Smooth muscle cell of the brain vasculature (primary cell): ENCODE data around the gene TGM6.

Source experiments
- DNase-seq: peaks from one replicate; pipeline ENCODE4 v3.0.0-alpha.2; 2012; ENCODE audit warnings: low read depth, low spot score

TGM6 gene

GRCh38 chr20:2363587-2363986, 17.1 kb upstream of the TGM6 start:
- DNase-seq: no peak

GRCh38 chr20:2364044-2364443, 16.7 kb upstream of the TGM6 start:
- no peak for DNase-seq

- no peak for DNase-seq
Measured at GRCh38 chr20:2365091-2365490, 15.6 kb upstream of the TGM6 start.

DNA sequence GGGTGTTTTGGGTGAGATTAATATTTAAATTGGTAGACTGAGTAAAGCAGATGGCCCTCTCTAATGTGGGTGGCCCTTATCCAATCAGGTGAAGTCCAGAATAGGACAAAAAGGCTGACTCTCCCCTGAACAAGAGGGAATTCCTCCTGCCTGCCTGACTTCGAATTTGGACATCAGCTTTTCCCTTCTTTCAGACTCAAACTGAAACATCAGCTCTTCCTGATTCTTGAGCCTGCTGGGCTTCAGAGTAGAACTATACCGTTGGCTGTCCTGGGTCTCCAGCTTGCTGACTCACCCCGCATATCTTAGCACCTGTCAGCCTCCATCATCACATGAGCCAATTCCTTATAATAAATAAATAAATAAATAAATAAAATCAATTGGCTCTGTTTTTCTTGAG, 15.0 kb upstream of the TGM6 start:
- DNase-seq: no peak

GRCh38 chr20:2368621-2369020, 12.1 kb upstream of the TGM6 start:
- no peak for DNase-seq

- no peak for DNase-seq
Measured at GRCh38 chr20:2373098-2373497, 7.6 kb upstream of the TGM6 start.

GRCh38 chr20:2374346-2375125, 6.2 kb upstream of the TGM6 start:
- no peak for DNase-seq

GRCh38 chr20:2378893-2379292, 1.8 kb upstream of the TGM6 start:
- no peak for DNase-seq

- DNase-seq: no peak
Measured at GRCh38 chr20:2379511-2380229, 1.0 kb upstream of the TGM6 start.

- no peak for DNase-seq
Measured at GRCh38 chr20:2381303-2381702, 602 bp downstream of the TGM6 start.

DNA sequence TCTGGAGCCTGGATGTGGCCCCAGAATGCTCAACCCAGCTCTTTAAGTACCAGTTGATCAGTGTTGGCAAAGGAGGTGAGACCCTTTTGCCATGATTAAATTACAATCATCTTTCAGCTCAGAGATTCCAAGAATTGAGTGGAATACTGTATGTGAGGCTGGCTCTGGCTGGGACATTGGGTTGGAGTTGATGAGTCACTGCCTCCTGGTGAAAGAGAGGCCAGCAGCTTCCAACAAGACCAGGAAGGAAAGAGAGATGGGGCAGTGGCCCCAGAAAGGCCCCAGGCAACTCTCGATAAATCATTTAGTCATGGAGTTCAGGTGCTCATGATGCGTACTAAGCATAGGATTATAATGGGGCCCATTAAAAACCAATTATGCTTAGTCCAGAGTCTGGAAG, 2.1 kb downstream of the TGM6 start:
- no peak for DNase-seq

GRCh38 chr20:2385026-2385425, 4.3 kb downstream of the TGM6 start:
- DNase-seq: no peak

- no peak for DNase-seq
Measured at GRCh38 chr20:2385496-2385895, 4.8 kb downstream of the TGM6 start.

- no peak for DNase-seq
Measured at GRCh38 chr20:2386516-2387179, 5.9 kb downstream of the TGM6 start.

DNA sequence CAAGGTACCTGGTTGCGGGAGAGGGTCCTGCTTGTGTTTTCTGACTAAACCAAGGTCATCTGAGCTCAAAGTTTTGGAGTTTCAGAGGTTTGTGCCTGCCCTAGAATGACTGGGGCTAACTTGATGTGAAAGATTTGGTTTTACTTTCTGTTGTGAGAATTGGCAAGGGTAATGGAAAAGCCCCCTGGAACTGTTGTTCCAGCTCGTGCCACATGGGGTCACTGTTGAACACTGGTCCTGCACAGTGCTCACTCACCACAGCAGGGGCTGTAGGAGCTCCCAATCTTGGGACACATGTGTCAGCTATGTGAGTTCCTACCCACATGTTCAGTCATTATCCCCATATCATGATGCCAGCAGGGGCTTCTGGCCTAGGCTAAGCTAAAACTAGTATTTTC, 6.5 kb downstream of the TGM6 start:
- no peak for DNase-seq

- DNase-seq: no peak
Measured at GRCh38 chr20:2387580-2387979, 6.9 kb downstream of the TGM6 start.

GRCh38 chr20:2390951-2391675, 10.4 kb downstream of the TGM6 start:
- DNase-seq: no peak

DNA sequence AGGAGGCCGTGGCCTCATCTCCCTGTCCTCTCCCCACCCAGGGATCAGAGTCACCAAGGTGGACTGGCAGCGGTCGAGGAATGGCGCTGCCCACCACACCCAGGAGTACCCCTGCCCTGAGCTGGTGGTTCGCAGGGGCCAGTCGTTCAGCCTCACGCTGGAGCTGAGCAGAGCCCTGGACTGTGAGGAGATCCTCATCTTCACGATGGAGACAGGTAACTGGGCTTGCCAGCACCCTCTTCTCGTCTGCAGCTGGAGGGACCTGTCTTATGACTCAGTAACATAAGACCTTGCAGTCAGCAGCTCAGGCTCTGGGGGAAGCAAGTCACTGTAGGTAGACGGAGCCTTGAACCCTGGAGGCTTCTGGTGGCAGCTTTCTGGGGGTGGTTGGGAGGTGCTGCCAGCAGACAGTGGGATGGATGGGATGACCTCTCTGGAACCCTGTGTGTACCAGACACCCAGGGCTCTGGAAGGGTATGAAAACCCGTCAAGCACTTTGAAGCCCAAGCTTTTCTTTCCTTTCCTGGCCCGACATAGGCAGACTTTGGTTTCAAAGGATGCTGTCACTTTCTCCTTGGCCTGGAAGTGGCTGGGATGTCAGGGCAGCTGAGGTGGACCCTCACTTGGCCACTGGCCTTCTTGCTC, 13.8 kb downstream of the TGM6 start:
- DNase-seq: no peak

- no peak for DNase-seq
Measured at GRCh38 chr20:2395136-2395535, 14.4 kb downstream of the TGM6 start.

DNA sequence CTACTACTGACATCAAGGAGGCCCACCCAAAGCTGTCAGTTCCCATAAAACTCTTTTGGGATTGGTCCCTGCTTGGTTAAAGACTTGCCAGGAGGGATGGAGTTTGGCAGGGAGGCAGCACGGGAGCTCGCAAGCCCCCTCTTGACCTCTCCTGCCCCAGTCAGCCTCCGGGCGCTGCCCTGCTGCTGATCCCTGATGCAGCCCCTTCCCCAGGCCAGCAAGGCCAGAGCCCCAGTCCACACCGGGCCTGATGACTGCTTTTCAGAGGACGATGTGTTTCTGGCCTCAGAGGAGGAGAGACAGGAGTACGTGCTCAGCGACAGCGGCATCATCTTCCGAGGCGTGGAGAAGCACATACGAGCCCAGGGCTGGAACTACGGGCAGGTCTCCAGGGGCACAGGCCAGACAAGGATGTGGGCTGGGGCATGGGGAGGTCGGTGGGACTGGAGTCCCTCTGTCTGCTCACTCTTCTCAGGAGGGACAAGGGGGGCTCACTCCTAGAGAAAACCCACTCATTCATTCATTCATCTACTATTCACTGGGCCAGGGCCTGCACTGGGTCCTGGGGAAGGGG, 15.6 kb downstream of the TGM6 start:
- no peak for DNase-seq

GRCh38 chr20:2397091-2397490, 16.4 kb downstream of the TGM6 start:
- DNase-seq: no peak
